WI38 (cell line): ENCODE data around the gene ACY1.

Experiments used
- H3K4me3 ChIP-seq: 2 replicates; pipeline ENCODE4 v1.5.1; 2011; ENCODE audit warnings: low read depth, mild to moderate bottlenecking, control low read depth, low read length
- TF ChIP-seq, protein P1 (sequence below): IDR thresholded peaks from 2 replicates; pipeline ENCODE4 v1.5.1; 2012; ENCODE audit warnings: low read depth, mild to moderate bottlenecking, control low read depth, low read length

The ACY1 gene

DNA sequence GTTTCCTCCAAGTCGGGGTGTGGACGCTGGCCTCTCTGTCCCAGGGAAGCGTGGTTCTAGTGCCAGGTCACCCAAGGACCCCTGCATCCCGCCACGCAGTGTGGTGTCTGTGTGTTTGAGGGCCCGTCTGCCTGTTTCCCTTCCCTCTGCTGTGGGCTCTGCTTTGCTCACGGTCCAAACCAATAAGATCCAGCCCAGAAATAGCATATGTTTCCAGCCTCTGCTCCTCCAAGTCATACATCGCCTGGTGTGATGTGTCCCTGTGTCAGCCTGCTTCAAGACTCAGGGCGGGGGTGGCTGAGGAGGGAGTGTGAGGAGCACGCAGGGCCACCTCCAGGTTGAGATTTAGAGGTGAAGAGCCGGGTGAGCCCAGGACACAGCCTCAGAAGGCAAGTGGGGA is 34.3 kb downstream of the ACY1 start:
- H3K4me3 ChIP-seq, result no peak overlapping the region
- TF ChIP-seq, protein P1, sequence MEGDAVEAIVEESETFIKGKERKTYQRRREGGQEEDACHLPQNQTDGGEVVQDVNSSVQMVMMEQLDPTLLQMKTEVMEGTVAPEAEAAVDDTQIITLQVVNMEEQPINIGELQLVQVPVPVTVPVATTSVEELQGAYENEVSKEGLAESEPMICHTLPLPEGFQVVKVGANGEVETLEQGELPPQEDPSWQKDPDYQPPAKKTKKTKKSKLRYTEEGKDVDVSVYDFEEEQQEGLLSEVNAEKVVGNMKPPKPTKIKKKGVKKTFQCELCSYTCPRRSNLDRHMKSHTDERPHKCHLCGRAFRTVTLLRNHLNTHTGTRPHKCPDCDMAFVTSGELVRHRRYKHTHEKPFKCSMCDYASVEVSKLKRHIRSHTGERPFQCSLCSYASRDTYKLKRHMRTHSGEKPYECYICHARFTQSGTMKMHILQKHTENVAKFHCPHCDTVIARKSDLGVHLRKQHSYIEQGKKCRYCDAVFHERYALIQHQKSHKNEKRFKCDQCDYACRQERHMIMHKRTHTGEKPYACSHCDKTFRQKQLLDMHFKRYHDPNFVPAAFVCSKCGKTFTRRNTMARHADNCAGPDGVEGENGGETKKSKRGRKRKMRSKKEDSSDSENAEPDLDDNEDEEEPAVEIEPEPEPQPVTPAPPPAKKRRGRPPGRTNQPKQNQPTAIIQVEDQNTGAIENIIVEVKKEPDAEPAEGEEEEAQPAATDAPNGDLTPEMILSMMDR, result no peak

DNA sequence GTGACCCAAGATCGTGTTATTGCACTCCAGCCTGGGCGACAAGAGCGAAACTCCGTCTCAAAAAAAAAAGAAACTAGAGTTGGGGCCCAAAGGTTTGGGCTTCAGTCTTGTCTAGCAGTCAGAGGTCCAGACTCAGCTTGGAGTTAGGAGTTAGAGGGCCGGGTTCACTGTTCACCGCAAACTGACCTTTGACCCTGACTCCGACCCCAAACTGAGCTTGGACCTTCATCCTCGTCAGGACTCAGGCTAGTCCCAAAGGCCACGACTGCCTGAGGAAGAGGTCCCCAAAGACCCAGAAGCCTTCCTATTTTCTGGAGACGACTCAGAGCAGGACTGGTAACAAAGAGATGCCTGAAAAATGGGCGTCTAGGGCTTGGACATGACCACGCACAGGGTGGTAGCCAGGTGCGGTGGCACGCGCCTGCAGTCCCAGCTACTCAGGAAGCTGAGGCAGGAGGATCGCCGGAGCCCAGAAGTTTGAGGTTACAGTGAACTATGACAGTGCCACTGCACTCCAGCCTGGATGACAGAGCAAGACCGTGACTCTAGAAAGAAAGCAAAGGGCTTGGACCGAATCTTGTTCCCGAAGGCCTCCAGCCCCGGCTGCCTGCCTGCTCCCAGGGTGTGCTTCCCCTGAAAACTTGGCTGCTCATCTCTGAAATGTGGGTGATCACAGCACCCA is 35.1 kb downstream of the ACY1 start:
- TF ChIP-seq, protein P1, result no peak
- no peak overlapping the region for H3K4me3 ChIP-seq

DNA sequence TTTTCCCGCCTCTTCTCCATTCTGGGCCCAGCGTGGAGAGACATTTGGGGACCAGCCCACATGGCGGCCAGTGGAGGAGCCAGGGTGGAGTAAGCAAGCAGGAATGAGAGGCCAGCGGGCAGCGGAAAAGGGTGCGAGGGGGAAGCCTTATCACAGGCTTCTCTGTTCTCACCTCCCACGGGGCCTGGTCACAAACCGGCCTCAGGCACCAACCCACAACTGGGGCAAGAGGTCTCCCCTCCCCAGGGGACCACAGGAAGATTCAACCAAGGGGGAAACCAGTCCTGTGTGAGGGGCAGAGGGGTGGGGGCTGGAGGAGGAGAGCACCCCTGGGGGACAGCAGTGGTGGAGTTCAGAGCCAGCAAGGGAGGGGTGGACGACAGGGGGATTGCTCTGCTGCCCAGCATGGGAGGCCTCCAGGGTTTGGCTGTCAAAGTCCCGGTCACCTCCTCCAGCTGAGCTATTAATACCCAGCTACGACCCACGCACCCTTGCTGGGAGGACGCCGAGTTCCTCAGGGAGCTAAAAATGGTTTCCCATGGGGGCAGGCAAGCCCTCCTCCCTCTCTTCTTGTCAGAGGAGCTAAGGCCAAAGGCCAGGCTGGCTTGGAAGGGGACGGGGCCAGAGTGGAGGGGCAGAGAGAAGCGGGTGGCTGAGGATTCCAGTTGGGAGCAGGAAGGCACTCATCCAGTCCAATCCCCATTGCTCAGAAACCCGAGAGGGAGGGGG is 36.2 kb downstream of the ACY1 start:
- H3K4me3 ChIP-seq, result no peak overlapping the region
- TF ChIP-seq, protein P1, result no peak

DNA sequence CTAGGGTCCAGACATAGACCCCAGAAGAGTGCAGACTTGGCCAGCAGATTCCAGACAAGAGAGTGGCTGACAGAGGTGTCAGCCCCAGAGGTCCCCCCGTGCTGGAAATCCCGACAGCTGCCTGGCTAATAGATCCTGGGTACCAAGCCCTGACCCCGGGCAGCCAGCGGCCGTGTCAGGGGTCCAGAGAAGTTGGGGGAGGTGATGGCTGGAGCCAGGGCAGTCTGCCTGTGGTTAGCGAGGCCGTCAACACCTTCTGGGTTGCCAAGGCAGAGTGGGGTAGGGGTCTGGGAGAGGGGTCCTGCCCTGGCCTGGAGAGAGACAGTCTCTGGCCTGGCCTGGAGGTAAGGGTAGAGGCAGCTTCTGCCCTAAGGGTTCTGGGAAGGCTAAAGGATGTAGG is 37.5 kb downstream of the ACY1 start:
- TF ChIP-seq, protein P1, result no peak
- no peak overlapping the region for H3K4me3 ChIP-seq

DNA sequence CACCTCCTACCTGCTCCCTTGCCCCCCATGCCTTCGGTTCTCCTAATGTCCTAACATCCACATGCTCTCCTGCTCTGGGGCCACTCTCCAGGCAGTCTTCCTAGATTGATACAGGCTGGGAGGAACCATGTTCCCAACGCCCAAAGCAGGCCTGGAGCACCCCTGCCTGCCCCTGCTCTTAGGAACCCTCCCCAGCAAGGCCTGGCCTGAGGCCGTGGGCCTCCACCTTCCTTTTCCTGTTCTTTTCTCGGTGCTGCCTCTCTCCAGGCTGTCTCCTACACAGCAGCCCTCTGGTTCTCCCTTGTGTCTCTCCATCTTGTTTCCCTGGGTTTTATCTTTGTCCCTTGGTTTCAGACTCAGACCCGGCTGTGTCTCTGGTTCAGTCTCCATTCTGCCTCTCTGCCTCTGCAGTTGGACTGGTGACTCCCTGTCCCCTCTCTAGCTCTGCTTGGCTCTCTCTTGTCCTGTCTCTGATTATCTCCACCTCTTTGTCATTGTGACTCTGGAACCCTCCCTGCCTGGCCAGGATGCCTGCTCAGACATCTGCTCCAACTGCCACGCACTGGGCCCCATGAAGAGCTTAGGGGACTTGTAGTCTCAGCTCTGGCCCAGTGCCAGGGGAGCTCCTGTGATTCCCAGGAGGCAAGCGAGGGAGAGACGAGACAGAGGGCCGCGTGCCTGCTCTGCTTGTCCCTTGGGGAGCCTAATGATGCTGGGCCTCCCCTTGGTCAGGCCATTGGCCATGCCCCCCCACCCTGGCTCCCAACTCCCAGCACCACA is 38.3 kb downstream of the ACY1 start:
- TF ChIP-seq, protein P1, result no peak
- H3K4me3 ChIP-seq, result no peak overlapping the region

DNA sequence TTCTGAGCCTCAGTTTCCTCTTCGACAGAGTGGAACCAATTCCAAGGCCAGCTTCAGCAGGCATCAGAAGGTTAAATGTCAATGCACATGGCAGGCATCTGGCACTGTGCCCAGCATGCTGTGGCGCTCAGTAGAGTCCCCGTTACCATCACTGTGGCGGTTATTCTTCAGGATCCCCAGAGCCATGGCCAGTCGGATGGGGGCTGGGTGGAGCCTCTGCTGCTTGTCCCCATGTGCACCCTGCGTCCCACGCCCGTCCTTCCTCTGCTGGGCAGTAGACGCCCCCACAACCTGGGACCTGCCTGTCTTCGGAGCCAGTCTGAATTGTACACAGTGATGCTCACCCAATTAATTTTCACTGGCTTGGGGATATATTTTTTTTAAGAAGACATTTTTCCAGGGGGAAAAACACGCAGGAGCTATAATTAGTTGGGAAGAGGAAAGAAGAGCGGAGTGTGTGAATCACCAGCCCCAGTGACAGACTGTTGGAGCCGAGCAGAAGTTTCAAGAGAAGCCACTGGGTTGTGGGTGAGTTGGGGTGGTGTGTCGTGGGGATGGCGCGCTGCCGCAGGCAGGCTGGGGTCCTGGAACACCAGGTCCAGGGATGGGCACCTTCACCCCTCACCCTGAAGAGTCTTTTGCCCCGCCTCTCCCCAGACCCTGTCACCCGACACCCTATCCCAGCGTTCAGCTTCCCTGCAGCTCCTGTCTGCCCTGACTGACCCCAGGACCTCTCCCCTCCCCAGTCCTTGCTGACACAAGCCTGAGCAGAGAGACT is 39.2 kb downstream of the ACY1 start:
- TF ChIP-seq, protein P1, result no peak
- no peak overlapping the region for H3K4me3 ChIP-seq
